Activated CD8-positive, alpha-beta memory T cell treated with anti-CD3 and anti-CD28 coated beads for 4 hours (primary cell): Measurements from ENCODE around the gene ERVMER34-1.

ENCODE experiments used
- DNase-seq, 2 donors: peaks; one replicate each; pipeline ENCODE4 v3.0.0-alpha.2; 2020; ENCODE audit warnings: low read depth in 2 of 2

The ERVMER34-1 gene

GRCh38 chr4:52750819-52751486 lies at the start of gene ERVMER34-1:
ERVMER34-1 (minus strand) TSS chr4:52751425; CDS start chr4:52745520, 5,905 bp downstream.
- DNase-seq, result no peak

GRCh38 chr4:52799813-52800212 lies 48.6 kb upstream of the ERVMER34-1 start:
- no peak for DNase-seq

GRCh38 chr4:52795533-52795932 lies 44.3 kb upstream of the ERVMER34-1 start:
- DNase-seq, result no peak

- no peak for DNase-seq
Observed at GRCh38 chr4:52791936-52792335, 40.7 kb upstream of the ERVMER34-1 start.

- DNase-seq, result no peak
Observed at GRCh38 chr4:52789774-52790173, 38.5 kb upstream of the ERVMER34-1 start.

- DNase-seq, result no peak
Observed at GRCh38 chr4:52788806-52789205, 37.6 kb upstream of the ERVMER34-1 start.

GRCh38 chr4:52783069-52783468 lies 31.8 kb upstream of the ERVMER34-1 start:
- DNase-seq, result no peak

GRCh38 chr4:52780617-52781354 lies 29.6 kb upstream of the ERVMER34-1 start:
- DNase-seq, result no peak

- no peak for DNase-seq
Observed at GRCh38 chr4:52780206-52780605, 29.0 kb upstream of the ERVMER34-1 start.

GRCh38 chr4:52760256-52760655 lies 9.0 kb upstream of the ERVMER34-1 start:
- no peak for DNase-seq

- DNase-seq, result no peak
Observed at GRCh38 chr4:52755426-52755825, 4.2 kb upstream of the ERVMER34-1 start.

GRCh38 chr4:52752936-52753335 lies 1.7 kb upstream of the ERVMER34-1 start:
- no peak for DNase-seq

GRCh38 chr4:52751487-52751911 lies 274 bp upstream of the ERVMER34-1 start:
- DNase-seq, result no peak

- DNase-seq, result no peak
Observed at GRCh38 chr4:52750213-52750612, 1.0 kb downstream of the ERVMER34-1 start.

GRCh38 chr4:52748432-52748831 lies 2.8 kb downstream of the ERVMER34-1 start:
- no peak for DNase-seq

GRCh38 chr4:52744588-52744987 lies 6.6 kb downstream of the ERVMER34-1 start:
- no peak for DNase-seq

- DNase-seq, result no peak
Observed at GRCh38 chr4:52743444-52744019, 7.7 kb downstream of the ERVMER34-1 start.

- no peak for DNase-seq
Observed at GRCh38 chr4:52729586-52729985, 21.6 kb downstream of the ERVMER34-1 start.

- DNase-seq, result no peak
Observed at GRCh38 chr4:52728691-52729240, 22.5 kb downstream of the ERVMER34-1 start.

GRCh38 chr4:52726826-52727580 lies 24.2 kb downstream of the ERVMER34-1 start:
- no peak for DNase-seq

GRCh38 chr4:52721968-52722815 lies 29.0 kb downstream of the ERVMER34-1 start:
- peak; percentile 73 to 80 for DNase-seq
